HG03571 (cell line): ENCODE results near the gene CPNE7.
"Not testable (repeated sequence)": the region's sequence is repeated elsewhere in the genome, so short reads cannot be mapped to it uniquely, and the experiment has no call there.

Source experiments
- ATAC-seq: cut with Tn5 transposase; IDR thresholded peaks from one replicate; pipeline ENCODE4 v1.9.1; 2021; ENCODE audit not compliant: unreplicated experiment

Gene CPNE7

DNA sequence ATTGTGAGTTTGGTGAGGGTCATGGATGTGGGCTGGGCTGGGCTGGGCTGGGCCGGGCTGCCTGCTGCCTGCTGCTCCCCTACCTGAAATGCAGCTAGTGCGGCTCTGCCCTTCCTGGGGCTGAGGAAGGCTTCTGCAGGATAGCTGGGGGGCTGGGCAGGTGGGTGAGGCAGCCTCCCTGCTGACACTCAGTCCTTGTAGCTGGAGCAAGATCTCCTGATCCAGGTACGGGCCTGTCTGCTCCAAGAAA is 10.4 kb upstream of the CPNE7 start:
- no peak for ATAC-seq

DNA sequence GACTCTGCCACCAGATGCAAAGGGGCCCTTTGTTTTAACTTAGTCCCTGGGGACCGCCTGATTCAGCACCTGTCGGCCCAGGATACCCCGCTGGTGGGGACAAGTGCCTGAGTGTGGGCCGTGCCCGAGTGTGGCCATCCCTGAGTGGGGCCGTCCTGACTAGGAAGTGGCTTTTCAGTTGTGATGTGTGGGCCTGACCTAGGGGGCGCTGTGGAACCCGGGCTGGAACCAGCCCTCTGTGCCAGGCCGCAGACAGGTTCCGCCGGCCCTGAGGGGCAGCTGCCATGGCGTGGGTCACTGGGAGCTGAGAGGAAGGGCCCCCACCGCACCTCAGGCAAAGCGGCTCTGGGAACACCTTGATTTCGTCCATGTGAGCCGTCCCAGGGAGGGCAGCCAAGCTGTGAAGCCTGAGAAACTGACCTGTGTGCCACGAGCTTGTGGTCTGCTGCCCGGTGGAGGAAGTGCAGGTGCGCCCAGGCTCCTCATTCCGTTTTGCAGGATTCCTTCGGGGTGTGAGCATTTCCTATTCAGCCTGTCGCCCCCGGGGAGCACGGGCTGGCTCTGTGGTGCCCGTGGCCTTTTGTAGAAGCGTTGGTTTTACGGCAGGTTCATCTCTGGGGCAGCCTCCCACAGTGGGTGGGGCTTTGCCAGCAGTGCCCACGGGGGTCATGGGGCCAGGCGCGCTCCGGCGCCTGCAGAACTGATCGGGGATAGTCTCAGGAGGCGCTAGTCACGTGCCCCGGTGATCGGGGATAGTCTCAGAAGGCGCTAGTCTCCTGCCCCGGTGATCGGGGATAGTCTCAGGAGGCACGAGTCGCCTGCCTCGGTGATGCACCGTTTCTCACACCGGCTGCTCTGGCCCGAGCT is 9.8 kb upstream of the CPNE7 start:
- no peak for ATAC-seq

DNA sequence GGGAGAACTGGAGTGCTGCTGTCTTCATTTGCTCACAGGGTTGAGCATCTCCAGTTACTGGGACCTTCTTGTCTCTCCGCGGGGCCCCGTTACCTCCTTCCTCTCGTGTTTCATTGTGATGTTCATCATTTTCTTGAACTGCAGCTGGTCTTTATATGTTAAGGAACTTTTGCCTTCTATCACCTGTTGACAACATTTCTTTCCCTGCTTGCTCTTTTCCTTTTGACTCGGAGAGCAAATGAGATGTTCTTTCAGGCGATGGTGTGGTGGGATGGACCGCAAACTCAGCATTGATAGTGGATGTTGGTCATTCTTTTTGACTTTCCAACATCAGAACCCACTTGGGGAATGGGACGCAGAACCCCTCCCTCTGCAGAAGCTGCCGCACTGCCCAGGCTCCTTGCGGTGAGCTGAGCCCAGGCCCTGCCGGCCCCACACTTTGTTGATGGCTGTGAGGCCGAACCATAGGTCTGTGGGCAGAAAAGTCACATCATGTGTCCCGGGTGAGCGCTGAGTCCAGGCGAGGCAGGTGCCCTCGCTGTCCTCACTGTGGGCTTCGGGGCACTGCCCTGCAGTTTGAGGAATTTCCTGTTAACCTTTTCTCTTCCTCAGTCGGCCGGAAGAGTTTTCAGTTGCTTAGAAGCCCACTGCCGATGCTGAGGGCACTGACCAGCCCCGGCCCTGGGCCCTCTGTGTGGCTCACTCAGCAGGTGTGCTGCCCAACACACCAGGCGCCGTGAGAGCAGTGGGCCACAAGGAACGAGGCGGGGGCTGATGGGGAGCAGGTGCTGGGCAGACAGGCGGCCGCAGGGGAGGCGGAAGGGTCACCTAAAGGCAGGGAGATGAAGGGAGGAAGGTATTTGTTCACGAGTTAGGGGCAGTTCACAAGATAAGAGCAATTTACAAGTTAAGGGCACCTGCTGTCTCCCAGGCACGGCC is 7.6 kb upstream of the CPNE7 start:
- no peak for ATAC-seq

GRCh38 chr16:89569506-89570341 is 5.8 kb upstream of the CPNE7 start:
- no peak for ATAC-seq

- ATAC-seq = no peak
Observed at GRCh38 chr16:89570342-89570923, 5.1 kb upstream of the CPNE7 start.

DNA sequence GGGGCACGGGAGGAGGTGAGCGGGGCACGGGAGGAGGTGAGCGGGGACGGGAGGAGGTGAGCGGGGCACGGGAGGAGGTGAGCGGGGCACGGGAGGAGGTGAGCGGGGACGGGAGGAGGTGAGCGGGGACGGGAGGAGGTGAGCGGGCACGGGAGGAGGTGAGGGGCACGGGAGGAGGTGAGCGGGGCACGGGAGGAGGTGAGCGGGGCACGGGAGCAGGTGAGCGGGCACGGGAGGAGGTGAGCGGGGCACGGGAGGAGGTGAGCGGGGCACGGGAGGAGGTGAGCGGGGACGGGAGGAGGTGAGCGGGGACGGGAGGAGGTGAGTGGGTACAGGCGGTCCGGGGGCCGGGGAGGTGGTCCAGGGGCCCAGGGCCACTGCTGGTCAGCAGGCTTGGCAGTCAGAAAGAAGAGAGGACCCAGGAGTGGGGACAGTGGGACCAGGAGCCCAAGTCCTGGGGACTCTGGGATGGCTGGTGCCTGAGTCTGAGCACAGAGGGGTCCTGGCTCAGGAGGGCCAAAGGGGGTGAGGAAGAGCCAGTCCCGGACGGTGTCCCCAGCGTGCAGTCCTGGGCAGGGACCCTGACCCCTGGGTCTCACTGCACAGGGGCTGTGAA is 4.5 kb upstream of the CPNE7 start:
- ATAC-seq = not testable (repeated sequence)

GRCh38 chr16:89571636-89572035 is 3.9 kb upstream of the CPNE7 start:
- no peak for ATAC-seq

DNA sequence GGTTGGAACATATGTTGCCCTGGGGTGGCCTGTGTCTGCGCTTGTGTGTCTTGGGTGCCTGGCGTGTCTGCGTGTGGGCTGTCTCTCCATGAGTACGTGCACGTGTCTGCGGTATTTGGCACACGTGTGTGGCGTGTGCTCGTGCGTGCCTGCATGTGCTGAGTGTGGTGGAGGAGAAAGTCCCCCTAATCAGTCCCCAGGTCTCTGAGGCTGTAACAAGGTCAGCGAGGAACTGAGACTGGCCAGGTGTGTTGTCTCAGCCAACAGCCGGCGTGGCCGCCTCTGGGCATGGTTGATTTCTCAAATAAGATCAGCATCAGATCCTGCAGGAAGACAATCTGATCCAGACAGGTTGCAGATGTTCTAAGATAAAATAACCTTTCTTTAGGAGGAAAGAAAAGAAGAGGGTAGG is 3.5 kb upstream of the CPNE7 start:
- ATAC-seq = no peak

GRCh38 chr16:89572485-89573205 is 2.9 kb upstream of the CPNE7 start:
- ATAC-seq = no peak

DNA sequence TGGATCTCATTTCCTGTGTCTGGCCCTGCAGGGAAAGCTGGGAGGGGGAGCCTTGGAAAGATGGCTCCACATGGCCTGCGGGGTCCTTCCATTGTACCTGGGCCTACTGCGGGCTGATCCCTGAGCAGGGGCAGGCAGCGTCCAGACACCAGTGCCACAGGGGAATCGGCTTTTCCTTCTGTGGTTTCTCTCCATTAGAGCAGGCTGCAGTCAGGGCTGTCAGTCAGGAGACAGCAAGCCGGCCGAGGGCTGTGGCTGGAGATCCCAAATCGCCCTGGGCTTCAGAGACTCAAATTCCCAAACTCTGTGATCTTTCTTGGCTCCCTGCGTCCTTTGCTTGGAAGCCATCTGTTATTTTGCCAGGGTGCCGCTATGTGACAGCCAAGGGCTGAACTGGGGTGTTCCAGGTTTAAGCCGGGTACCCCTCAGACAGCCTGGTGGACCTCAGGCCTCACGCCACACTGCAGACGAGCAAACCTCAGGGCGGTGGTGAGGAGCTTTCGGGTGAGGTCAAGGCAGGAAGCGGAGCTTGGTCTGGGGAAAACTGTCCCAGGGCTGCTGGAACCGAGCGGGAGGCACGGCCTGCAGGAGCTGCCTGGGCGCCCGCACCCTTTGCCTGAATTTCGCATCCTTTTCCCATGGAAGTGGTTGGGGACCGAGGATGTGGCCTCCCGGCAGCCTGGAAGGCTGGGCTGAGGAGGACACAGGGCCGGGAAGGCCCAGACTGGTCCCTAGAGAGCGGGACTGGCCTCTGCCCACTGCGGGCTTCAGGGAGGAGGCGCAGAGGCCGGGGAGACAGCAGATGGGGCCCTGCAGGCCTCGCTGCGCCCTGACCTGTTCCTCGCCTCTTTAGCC is 1.5 kb upstream of the CPNE7 start:
- ATAC-seq = no peak

GRCh38 chr16:89574681-89575246 is 794 bp upstream of the CPNE7 start:
- ATAC-seq = no peak

GRCh38 chr16:89576153-89577054 is 846 bp downstream of the CPNE7 start:
- no peak for ATAC-seq

DNA sequence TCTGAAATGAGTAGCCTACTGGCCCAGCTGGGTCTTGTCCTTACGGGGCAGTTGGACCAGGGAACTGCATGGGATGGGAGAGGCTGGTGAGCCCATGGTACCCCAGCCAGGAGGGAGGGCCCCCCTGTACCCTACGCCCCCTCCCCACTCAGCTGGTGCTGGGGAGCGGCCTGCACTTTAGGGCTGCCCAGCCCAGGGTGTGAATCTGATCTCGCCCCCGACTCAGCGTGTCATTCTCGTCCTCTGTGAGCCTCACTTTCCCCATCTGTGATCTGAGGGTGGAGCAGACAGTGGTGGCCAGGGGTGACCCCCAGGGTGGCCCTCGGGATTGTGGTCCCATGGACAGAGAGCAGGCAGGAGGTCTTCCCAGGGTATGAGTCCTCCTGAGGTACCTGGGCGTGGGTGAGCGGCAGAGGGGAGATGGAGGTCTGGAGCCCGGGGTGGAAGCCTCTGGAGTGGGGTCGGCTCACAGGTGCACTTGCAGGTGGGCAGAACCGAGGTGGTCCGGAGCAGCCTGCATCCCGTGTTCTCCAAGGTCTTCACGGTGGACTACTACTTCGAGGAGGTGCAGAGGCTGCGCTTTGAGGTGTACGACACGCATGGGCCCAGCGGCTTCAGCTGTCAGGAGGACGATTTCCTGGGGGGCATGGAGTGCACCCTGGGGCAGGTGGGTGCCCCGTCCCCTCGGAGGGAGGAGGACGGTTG is 1.6 kb downstream of the CPNE7 start:
- ATAC-seq = no peak

- no peak for ATAC-seq
Observed at GRCh38 chr16:89579351-89579750, 3.8 kb downstream of the CPNE7 start.

DNA sequence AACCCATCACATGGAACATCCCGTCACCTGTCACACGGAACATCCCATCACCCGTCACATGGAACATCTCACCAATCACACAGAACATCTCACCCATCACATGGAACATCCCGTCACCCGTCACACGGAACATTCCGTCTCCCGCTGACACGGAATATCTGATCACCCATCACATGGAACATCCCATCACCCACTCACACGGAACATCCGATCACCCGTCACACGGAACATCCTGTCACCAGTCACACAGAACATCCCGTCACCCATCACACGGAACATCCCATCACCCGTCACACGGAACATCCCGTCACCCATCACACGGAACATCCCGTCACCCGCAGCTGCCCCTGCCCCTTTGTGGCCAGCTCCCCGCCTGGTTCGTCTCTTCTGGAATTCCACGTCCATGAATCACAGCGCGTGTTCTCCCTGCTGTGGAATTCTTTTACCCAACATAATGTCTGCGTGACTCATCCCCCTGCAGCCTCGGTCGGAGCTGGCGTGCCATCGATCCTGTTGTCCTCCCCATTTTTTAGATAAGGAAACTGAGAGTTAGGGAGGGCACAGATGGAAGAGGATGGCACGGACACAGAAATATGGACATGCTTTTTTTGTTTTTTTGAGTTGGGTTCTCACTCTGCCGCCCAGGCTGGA is 5.6 kb downstream of the CPNE7 start:
- no peak for ATAC-seq

DNA sequence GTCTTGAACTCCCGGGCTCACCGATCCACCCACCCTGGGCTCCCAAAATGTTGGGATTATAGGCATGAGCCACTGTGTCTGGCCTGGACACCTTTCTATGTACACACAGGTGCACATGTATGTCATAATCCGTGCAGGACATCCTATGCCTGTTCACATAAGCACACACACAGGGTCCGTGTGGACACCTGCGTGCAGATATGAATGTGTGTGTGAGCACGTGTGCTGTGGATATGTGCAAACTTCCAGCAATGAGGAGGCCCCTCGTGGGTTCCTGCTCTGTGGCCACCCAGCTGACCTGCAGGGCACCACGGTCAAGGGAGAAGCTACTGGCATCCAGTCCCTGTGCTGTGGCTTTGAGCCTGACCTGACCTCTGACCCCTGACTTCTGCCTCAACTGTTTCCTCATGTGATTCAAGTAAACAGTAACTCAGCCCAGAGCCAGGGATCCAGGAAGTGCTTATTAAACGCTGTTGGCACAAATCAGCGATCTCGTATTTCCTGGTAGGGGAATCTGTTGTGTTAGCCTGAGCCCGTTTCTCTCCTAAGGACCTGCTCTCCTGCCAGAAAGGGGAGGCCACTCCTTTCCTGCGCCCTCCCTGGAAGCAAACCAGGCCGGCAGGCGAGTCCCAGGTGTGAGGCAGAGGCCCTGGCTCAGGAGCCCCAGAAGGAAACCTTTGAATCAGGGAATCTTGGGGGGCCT is 6.5 kb downstream of the CPNE7 start:
- ATAC-seq = no peak
